NCI-H2029 (cell line): ENCODE data around the gene BEND7.
"Not testable (repeated sequence)": the region's sequence is repeated elsewhere in the genome, so short reads cannot be mapped to it uniquely, and the experiment has no call there.

ENCODE experiments used
- DNase-seq: peaks from one replicate; lab custom pipeline; 2025; lab: John Stamatoyannopoulos, UW

BEND7 gene

DNA sequence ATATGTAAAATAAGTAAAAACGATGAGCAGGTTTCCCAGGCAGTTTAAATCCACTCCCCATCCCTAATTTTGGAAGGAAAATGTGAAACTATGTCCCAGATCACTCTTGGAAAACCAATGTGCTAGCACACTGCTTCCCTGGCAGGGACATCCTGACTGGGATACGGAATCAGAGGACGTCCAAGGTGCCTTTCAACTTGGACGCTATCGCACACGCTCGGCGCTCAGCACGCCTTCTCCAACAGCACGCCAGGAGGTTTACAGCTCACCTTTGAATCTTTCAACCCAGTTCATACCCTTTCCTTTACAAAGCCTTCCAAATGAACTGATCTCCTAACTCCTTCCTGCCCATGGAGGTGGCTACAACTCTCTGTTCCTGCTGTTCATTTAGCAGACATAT is 47.1 kb downstream of the BEND7 start:
- no peak for DNase-seq

- no peak for DNase-seq
These were observed 53.7 kb downstream of the BEND7 start for GRCh38 chr10:13475124-13475523.

- DNase-seq = no peak
These were observed 54.8 kb downstream of the BEND7 start for GRCh38 chr10:13473986-13474385.

GRCh38 chr10:13472359-13472758 is 56.5 kb downstream of the BEND7 start:
- DNase-seq = no peak

GRCh38 chr10:13470270-13470669 is 58.5 kb downstream of the BEND7 start:
- DNase-seq = no peak

DNA sequence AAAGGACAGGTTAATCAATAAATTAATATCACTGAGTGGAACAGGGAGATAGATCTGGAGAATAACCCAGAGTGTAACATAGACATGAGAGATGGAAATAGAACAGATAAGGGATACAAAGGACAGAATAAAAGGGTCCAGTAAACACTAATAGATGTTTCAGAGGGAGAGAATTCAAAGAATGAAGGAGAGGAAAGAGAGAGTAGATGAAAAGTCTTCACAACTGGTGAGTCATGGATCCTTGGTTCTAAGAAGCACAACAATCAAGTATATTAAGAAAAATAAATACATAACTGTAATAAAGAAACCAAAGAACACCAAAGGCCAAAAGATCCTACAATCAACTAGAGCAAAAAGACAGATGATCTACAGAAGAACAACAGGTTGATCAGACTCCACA is 66.3 kb downstream of the BEND7 start:
- no peak for DNase-seq

DNA sequence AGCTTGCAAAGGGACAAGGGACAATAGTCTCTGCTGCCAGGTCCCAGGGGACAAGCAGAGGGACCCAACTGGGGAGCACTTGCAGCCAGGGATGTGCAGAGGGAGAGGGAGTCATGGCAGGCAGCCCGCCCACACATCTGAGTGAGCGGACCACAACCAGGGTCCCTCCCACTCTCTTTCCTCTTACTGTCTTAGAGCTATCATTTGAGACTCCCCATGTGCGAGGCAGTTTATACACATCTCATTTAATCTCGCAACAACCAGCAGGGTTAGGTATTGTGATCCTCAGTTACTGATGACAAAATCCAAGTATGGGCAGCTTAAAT is 70.2 kb downstream of the BEND7 start:
- no peak for DNase-seq

GRCh38 chr10:13457958-13458686 is 70.7 kb downstream of the BEND7 start:
- DNase-seq = no peak

- DNase-seq = no peak
These were observed 74.9 kb downstream of the BEND7 start for GRCh38 chr10:13453896-13454295.

DNA sequence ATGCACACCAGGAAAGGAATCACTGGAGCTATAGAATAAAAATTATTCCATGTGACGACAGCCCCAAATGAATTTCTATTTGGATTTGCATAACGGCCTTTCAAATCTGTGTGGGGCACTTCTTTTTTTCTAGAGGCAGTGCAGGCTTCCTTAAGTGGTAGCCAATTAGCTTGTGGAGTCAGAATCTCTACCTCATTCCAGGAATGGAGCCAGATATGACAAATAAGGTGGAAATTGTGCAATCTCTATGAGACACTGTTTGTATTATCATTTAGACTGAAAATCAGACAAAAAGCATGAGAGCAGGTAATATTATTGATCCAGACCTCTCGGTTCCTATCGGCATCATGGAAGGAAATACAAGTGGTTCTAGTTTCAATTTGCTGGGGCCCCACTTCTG is 78.7 kb downstream of the BEND7 start:
- peak; percentile 22 for DNase-seq

- no peak for DNase-seq
These were observed 79.5 kb downstream of the BEND7 start for GRCh38 chr10:13449296-13449695.

DNA sequence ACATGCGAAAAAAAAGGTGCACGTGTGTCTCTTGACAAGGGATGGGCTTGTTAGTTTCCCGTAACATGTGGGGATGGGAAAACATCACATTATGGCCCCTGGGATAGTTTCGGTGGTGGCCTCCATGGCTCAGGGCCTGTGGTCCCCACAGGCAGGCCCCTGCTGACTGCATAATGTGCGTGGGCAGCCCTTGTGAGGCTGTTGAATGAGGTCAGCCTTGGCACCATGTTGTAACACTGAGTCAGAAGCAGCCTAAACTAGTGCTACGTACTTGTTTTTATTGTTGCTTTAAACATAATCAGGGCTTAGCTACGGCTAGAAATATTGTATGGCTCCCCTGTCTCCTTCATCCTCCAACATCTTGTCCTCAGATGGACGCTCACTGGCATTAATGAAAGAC is 80.6 kb downstream of the BEND7 start:
- DNase-seq = no peak

GRCh38 chr10:13445656-13446400 is 83.0 kb downstream of the BEND7 start:
- DNase-seq = no peak

DNA sequence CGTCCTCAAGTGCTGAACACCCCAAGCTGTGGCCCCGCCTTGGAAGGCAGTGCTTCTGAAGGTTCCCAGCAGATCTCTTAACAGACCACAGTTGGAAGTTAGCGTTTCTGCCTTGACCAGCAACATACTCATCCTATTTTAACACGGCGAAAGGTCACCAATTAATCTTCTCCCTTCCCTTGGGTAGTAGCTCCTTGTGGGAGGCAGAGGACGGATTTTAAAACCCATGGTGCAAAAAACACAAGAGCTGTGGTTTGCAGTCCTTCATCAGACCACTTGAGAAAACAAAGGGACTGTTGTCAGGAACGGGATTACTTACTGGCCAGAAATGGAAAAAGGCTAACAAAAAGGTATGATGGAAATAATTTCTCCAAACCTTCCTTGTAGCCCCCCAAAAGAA is 87.3 kb downstream of the BEND7 start:
- no peak for DNase-seq

DNA sequence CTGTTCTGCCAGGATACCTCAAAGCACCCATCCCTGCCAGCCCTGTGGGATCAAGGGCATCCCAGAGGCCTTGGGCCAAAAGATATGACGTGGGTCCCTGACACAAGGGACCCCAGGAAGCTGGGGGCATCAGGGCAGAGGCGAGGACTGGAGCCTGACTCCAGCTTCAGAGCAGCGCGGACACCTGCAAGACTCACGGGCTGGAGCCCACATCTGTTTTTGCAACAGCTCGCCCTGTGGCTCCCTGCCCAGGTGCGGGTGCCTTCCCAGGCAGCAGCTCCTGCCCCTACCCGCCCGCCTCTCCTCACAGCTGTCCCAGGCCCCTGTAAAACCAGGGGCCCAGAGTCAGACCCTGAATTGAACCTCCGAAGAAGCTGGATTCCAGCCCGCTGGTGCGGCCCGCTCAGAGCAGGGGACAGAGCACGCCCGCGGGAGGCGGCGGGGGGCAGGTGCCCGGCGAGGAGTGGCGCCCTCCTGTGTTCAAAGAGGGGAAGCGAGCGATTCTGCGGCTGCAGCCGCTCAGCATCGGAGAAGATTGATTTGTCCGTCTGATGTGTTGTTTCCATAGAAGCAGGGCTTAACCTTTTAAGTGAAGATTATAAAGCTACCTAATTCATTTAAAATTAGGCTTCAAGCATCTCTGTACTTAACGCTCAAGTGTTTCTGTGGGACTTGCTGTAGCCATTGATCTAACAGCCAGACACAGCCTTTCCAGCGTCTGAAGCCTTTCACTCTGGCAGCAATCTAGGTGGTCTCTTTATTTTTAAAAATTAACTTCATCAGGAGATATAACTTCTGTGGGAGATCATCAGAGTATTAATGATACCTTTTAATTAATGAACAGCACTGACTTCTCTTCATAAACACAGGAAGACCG is 88.4 kb downstream of the BEND7 start:
- DNase-seq = peak; percentile 14

DNA sequence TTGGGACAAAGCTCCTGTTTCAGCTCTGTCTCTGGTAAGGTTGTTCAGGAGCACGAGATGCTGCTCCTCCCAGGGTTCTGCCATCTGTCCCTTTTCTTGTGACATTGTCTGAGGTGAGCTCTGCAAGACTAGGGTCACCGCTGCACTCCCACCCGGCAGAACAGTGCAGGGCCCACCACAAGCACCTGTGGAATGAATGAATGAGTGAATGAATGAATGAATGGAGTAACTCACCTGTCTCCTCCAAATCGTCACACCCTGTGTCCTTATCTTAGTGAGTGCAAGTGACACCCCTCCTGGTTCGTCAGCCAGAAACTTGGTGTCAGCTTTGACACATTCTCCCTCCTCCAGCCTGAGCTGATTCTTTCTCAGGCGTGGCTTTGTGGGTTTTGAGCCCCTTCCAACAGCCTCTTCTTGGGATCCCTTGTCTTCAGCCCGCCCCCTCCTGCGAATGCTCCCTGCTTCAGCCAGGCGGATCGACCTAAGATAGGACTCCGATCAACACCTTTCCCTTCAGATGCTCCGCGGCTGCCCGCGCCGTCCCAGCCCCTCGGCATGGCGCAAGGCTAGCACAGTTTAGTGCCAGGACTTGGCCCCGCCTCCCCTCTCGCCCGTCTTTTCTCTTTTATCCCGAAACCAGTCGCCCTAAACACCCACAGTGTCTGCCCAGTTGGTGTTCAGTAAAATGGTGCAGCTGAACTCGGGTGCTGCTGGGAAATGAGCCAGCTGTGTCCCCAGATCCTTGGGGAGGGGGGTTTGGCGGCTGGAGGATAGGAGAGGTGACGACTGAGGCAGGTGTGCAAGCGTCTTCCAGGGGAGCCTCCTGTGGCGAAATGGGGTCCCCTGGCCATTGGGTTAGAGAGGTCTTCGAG is 89.3 kb downstream of the BEND7 start:
- DNase-seq = no peak

DNA sequence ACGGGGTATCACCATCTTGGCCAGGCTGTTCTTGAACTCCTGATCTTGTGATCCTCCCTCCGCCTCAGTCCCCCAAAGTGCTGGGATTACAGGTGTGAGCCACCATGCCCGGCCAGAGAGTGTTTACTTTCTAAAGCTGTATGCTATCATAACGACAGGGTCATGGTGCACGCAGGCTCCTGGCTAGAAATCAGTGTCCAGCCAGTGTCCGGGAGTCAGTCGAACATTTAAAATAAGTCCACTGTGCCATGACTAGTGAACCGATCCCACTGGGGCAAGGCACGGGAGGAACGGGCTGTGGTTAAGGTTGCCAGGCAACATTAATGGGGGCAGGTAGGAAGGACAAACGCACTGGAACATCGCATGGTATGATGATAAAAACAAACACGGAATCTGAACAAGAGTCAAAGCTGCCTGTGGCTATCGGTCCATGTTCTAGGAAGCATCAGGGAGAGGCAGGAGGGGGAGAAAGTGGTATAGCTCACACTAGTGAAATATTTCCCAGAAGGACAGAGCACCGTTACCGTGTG is 91.7 kb downstream of the BEND7 start:
- DNase-seq = no peak

DNA sequence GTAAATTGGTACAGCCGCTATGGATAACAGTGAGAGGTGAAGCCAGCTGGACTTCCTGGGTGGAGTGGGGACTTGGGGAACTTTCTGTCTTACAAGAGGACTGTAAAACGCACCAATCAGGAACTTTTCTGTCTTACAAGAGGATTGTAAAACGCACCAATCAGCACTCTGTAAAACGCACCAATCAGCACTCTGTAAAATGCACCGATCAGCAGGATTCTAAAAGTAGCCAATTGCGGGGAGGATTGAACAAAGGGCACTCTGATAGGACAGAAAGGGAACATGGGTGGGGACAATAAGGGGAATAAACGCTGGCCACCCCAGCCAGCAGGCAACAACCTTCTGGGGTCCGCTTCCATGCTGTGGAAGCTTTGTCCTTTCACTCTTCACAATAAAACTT is 100.9 kb downstream of the BEND7 start:
- DNase-seq = not testable (repeated sequence)

- no peak for DNase-seq
These were observed 103.4 kb downstream of the BEND7 start for GRCh38 chr10:13425397-13425796.

DNA sequence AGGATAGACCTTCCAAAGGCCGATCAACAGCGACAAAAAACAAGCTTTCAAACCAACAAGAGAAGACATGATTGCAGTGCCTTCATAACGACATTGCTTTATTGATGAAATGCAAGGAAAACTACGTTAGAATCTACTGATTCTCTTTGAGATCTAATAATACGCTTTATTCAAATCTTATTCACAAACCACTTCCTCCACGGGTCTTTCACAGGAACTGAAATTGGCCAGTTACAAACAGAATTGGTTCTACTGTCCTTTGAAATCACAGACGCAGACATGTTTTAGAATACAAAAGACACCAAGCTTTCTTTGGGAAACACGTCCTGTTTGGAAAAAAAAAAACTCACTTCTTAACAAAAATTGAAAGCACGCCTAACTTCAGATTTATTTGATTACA is 106.0 kb downstream of the BEND7 start:
- no peak for DNase-seq

DNA sequence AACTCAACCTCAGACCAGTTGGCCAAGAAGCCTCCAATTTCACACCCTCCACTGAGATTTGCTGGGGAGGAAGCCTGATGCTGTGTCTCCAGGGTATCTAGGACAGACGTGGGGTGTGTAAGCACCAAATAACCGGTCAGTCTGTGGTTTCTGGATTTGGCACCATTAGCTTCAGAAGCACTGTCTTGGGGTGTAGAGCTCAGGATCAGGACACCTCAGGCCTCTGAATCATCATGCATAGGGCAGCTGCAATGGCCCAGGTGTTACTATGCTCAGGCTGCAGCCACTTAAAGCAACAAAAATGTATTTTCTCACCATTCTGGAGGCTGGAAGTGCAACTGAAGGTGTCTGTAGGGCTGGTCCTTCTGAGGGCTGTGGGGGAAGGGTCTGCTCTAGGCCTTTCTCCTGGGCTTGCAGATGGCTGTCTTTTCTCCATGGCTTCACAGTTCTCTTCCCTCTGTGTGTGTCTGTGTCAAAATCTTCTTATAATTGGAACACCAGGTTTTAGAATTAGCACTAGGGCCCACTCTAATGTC is 107.4 kb downstream of the BEND7 start:
- no peak for DNase-seq
